GM21360 (cell line): Measurements from ENCODE around the gene IL24.

Experiments
- ATAC-seq: cut with Tn5 transposase; IDR thresholded peaks from one replicate; pipeline ENCODE4 v1.9.1; 2021; ENCODE audit warnings: mild to moderate bottlenecking, moderate library complexity; ENCODE audit not compliant: unreplicated experiment

Gene IL24

DNA sequence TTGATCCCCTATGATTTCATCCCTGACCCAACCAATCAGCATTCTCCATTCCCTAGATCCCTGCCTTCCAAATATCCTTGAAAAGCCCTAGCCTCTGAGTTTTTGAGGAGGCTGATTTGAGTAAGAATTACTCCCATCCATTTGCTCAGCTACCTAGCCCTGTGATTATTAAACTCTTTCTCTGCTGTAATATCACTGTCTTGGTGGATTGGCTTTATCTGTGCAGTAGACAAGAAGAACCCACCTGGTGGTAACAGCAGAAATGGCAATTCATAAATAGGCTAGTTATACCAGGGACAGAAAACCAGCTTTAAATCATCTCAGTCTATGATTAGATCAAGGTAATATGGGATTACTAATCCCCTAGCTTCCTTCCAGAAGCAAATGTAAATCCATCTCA lies 18.8 kb upstream of the IL24 start:
- no peak for ATAC-seq

DNA sequence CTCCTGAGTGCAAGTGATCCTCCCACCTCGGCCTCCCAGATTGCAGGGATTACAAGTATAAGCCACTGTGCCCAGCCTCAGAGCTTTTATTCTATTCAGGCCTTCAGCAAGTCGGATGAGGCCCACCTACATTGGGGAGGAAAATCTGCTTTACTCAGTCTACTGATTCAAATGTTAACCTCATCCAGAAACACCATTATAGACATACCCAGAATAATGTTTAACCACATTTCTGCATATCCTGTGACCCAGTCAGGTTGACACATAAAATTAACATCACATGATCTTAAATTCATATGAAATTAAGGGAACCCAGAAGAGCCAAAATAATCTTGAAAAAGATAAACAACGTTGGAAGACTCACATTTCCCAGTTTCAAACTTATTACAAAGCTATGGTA lies 16.9 kb upstream of the IL24 start:
- no peak for ATAC-seq

- no peak for ATAC-seq
Measured at GRCh38 chr1:206882555-206882954, 14.7 kb upstream of the IL24 start.

DNA sequence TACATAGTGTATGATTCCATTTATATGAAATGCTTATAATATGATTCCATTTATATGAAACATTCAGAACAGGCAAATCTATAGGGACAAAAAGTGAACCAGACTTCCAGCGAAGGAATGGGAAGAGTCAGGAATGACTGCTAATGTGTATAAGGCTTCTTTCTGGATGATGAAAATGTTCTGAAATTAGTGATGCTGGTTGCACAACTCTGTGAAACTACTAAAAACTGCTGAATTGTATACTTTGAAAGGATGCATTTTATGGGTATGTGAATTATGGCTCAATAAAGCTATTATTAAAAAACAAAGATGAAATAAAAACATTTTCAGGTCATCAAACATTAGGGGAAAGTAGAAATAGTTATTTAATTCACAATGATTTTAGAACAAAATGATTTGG lies 14.1 kb upstream of the IL24 start:
- no peak for ATAC-seq

DNA sequence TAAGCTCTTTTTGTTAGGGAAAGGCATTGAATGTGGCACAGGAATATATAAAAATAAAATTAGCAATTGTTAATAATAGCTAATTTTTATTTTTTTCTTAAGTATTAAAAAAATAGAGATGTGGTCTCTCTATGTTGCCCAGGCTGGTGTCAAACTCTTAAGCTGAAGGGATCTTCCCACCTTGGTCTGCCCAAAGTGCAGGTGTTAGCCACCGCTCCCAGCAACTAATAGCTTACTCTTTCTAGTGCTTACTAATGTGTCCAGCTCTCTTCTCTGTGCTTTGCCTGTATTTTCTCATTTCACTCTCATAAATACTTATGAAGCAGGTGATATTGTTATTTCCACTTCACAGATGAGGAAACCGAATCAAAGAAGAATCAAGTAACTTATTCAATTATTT lies 13.4 kb upstream of the IL24 start:
- no peak for ATAC-seq

DNA sequence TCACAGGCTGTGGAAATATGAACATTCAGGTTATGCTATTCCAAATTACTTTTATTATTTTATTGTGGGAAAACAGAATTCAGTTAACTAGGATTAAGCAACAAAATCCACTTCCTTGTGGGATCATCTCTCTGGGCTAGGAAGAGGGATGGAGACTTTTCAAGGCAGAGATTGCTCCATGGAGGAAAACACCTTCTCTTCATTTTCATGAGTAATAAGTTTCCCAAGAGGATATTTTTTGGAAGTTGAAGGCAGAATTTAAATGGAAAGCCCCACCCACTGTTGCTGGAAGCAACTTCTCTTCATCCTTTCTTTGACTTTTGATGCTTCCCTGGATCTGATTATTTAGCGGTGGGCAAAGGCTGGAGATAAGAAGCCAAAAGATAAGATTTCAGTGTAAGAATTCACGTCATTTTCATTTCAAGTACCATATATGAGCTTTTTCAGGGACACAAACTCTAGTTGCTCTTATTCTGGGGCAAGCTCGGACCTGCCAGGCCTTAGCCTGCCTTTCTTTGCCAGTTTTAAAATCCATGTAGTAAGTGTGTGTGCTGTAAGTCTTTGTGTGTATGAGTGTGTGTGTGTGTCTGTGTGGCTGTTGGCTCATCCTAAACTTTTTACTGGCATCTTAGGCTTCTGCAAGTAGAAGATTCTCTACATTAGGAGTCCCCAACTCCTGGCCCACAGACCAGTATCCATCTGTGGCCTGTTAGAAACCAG lies 11.7 kb upstream of the IL24 start:
- ATAC-seq: no peak

DNA sequence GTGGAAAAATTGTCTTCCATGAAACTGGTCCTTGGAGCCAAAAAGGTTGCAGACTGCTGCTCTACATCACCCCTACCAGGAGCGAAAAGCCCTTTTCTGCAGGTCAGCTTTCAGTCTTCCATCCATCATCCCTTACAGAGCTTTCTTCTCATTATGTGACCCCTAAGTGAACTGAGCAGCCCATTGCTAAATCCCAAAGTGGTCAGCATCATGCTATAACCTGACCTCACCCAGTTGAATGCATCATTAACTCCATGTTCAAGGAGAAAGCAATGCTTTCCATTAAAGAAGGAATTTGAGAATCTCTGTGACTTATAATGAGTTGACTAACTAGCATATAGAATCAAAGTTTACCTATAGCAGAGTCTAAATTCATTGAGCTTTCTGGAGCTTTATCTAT lies 10.4 kb upstream of the IL24 start:
- ATAC-seq: no peak

DNA sequence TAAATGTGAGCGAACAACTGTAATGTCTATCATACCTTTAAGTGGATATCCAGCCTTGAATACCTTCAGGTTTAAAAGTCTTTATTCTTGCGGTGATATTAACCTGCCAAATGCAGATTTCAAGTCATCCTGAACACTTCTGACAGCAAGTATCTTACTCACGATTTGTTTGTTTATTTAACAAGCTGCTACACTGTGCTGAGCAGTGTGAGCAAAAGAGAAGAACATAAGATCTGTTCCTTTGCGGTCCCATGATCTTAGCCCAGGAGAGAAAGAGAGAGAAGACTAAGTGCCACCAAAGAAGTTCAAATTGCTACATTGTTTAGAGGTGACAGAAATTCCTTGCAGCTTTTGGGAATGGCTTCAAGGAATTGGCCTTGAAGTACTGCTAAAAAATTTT lies 9.5 kb upstream of the IL24 start:
- no peak for ATAC-seq

- no peak for ATAC-seq
Measured at GRCh38 chr1:206890125-206891060, 6.8 kb upstream of the IL24 start.

DNA sequence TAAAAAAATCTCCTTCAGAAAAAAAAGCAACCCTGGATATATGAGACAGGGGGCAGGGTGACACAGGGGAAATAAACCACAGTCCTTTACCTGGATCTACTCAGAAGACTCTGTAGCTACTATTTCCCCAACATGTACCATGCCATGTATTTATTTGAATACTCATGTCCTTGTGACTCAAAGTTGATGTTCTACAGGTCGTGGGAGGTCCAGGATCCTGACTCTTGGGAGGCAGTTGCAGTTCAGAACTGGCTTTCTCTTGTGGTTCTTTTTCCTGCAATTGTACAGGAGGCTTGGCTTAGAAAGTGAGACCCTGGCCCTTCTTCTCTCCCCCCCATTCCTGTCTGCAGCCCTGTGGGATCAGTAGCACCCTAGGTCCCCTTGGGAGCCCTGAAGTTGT lies 5.8 kb upstream of the IL24 start:
- ATAC-seq: no peak

DNA sequence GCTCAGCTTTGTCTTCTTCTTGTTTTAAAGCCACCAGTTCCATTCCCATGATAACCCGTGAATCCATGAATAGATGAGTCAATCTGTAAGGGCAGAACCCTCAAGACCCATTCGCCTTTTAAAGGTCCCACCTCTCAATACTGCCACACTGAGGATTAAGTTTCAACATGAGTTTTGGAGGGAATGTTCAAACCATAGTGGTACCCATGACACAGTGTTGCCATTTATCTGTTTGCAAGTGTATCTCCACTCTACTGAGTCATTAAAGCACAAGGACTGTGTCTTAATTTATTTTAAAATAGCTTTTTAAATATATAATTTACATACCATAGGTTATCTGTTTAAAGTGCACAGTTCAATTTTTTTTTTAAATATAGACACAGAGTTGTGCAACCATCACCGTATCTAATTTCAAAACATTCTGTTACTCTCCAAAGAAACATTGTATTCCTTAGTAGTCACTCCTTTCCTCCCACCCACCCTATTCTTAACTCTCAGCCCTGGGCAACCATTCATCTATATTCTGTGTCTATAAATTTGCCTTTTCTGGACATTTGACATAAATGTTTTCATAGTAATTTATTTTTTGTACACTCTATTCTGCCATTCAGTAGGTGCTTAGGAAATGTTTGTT lies 4.8 kb upstream of the IL24 start:
- no peak for ATAC-seq

- ATAC-seq: no peak
Measured at GRCh38 chr1:206893380-206893779, 3.9 kb upstream of the IL24 start.

DNA sequence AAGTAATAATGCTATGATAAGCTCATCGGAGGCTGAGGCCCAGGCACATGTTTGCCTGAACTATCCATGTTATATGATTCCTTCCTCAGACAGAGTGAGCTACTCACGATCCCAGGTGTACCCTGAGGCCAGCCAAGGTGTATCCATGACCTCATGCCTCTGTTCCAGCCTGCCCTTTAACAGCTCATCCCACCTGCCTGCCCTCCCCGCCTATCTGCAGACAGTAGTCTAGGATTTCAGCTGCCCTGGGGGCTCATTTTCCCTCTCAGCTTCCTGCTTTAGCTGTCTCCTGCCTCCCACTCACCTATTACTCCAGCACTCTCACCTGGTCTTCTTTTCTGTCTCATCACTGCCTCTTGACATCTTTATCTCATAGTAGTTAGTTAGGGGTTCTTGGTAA lies 1.9 kb upstream of the IL24 start:
- no peak for ATAC-seq

DNA sequence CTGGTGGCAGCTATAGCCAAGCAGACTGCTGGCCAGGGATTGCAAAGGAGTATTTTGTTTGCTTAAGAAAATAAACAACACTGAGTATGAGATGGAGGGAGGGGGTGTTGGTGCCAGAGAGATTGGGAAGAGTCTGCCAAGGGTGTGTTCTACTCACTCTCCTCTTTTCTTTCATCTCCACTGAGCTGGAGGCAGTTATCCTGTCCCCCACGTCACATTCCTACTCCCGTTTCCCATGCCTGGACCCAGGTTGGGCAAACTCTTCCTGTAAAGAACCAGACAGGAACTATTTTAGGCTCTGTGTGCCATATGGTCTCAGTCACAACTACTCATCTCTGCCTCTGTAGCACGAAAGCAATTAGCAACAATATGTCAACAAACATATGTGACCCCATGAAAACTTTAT lies 1.4 kb upstream of the IL24 start:
- ATAC-seq: no peak

DNA sequence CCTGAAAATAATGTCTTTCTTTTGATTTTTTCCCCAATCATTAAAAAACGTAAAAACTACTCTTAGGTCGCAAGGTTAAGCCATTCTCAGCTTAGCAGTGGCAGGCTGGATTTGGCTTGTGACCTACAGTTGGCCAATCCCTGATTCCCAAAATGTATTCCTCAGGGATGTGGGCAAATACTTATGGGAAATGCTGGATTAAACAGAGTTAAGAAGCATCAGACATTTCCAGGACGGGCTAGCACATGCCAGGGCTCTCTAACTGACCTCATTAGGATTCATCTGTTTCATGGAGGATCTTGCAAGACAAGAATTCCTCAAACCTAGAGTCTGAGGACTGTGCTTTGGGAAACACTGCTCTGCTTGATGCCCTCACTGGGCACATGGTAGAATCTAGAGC lies 982 bp upstream of the IL24 start:
- no peak for ATAC-seq

GRCh38 chr1:206898089-206898914 lies 1.1 kb downstream of the IL24 start:
- ATAC-seq: no peak

- no peak for ATAC-seq
Measured at GRCh38 chr1:206898915-206899431, 1.7 kb downstream of the IL24 start.

DNA sequence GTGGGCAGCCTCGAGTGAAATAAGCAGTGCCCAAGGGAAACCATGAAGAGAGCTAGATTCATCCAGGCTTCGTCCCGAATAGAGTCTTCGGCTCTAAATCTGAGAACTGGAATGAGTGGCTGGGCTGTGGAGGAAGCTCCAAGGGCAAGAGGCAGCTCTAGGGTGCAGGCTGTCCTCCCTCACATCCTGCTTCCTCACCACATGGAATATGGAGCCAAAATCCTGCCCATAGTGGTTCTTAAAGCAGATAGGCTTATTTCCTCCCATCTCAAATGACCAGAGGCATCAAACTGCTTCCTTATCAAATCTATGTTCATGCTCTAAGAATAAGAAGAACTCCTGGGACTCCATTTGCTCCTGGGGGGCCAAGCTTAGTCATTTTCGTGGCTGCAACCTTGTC lies 2.5 kb downstream of the IL24 start:
- ATAC-seq: no peak

DNA sequence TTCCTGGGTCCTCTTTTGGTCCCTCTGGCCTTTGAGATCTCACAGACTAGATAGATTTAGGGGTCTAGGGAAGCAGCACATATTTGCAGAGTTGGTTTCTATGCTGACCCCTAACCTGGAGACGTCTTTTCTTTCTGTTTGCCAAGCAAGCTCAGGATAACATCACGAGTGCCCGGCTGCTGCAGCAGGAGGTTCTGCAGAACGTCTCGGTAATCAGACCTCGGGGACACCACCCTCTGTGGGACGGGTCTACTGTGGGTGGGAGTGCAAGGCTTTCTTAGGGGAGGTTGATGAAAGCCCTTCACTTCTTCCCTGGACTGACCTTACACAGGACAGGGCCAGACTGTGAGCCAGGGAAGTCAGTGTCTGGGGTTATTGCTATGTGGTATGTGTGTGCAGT lies 2.9 kb downstream of the IL24 start:
- ATAC-seq: no peak

DNA sequence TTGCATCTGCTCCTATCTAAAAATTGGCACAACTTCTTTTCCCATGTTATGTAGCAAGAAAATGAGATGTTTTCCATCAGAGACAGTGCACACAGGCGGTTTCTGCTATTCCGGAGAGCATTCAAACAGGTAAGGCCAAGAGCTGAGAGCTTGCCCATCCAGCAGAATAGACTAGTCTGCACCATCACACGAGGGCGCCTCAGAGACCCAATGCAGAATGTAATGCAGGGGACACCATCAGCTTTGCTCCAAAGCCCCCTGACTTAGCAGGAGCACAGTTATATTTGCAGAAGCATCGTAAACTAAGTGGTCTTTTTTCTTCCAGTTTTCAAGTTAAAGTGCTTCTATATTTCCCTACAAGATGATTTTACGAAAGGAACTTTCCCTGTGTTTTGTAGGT lies 4.7 kb downstream of the IL24 start:
- no peak for ATAC-seq

- ATAC-seq: no peak
Measured at GRCh38 chr1:206902702-206903101, 5.5 kb downstream of the IL24 start.
